Measurements from ENCODE around the gene CAB39L.
"Not testable (repeated sequence)": the region's sequence is repeated elsewhere in the genome, so short reads cannot be mapped to it uniquely, and the experiment has no call there.

Gene CAB39L

DNA sequence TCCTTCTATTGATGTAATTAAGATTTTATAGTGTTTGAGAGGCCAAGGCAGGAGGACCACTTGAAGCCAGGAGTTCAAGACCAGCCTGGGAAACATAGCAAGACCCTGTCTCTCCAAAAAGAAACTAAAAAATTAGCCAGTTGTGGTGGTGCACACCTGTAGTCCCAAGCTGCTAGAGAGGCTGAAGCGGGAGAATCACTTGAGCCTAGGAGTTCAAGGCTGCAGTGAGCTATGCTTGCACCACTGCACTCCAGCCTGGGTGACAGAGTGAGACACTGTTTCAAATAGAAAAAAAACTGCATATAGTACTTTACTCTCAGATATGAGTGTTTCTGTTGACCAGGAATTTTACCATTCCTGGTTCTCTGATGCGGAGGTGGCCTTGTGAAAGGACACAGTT lies 147.2 kb downstream of the CAB39L start:
- Histone ChIP-seq H2BK5ac (ENCODE audit: low read depth, low read length, poor library complexity, severe bottlenecking) (no peak overlapping the region), H4K8ac (ENCODE audit: low read length) (no peak overlapping the region), H3K4ac (ENCODE audit: low read depth in 1 of 2, low read length in 2 of 2) (no peak overlapping the region), H3K9me3 (ENCODE audit: control insufficient read depth, low read length) (no peaks in the 10 kb centered on the region), H3K36me3 (ENCODE audit: control insufficient read depth in 1 of 2, insufficient read depth in 2 of 2, low read depth in 1 of 2, low read length in 2 of 2) (no peaks in the 10 kb centered on the region), H2AFZ (ENCODE audit: low read depth, low read length) (no peak overlapping the region), H2BK12ac (ENCODE audit: low read length in 2 of 2) (no peak overlapping the region), H3K4me2 (ENCODE audit: low read length, poor library complexity, severe bottlenecking) (no peak overlapping the region), H3K14ac (ENCODE audit: low read length in 2 of 2) (no peak overlapping the region), H2BK15ac (ENCODE audit: low read depth, poor library complexity, severe bottlenecking) (no peak overlapping the region), H3K79me1 (replicated peaks; ENCODE audit: low read length, poor library complexity, severe bottlenecking) (no peaks in the 10 kb centered on the region), H3K23ac (ENCODE audit: low read length in 2 of 2) (no peak overlapping the region), H3K27me3 (ENCODE audit: control insufficient read depth in 1 of 2, insufficient read depth in 1 of 2, low read length in 2 of 2) (no peaks in the 10 kb centered on the region), H4K91ac (ENCODE audit: low read length) (no peak overlapping the region), H2BK120ac (ENCODE audit: low read depth, low read length) (no peak overlapping the region), H3K9ac (ENCODE audit: low read length) (no peak overlapping the region), H3K27ac (ENCODE audit: low read length, poor library complexity, severe bottlenecking) (no peak overlapping the region), H3K4me1 (ENCODE audit: control insufficient read depth, insufficient read depth, low read depth, low read length) (peaks cover 4% of the 10 kb centered on the region), H3K4me3 (ENCODE audit: insufficient read depth in 1 of 2, low read depth in 1 of 2, low read length in 2 of 2) (no peak overlapping the region), H2AK5ac (ENCODE audit: low read length, severe bottlenecking) (no peak overlapping the region), H3K18ac (ENCODE audit: low read depth in 1 of 2, low read length in 2 of 2) (no peak overlapping the region)
- WGBS, result 100% methylated on average over 2 of the region's 2 CpGs
- no peak for DNase-seq

DNA sequence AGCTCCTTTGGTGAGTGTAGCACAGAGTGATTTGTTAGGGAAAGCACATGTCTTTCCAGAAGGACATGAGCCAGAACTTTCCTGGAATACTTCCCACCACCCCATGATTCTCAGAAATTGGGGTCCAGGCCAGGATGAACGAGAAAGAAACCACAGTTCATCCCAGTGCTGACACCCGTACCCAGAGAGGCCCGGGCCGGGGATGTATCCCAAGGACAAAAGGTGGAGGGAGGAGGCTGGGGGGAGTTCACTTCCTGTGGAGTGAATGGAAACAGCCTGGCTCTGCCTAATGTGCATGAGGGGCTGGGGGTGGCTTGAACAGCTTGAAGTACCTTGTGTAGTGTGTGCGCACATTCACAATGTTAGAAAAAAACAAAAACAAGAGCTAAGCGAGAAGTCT lies 148.6 kb downstream of the CAB39L start:
- H3K18ac ChIP-seq (ENCODE audit: low read depth in 1 of 2, low read length in 2 of 2), result no peak overlapping the region
- no peak overlapping the region for H3K27ac ChIP-seq (ENCODE audit: low read length, poor library complexity, severe bottlenecking)
- no peak overlapping the region for H3K14ac ChIP-seq (ENCODE audit: low read length in 2 of 2)
- no peaks in the 10 kb centered on the region for H3K36me3 ChIP-seq (ENCODE audit: control insufficient read depth in 1 of 2, insufficient read depth in 2 of 2, low read depth in 1 of 2, low read length in 2 of 2)
- no peak overlapping the region for H4K91ac ChIP-seq (ENCODE audit: low read length)
- H3K27me3 ChIP-seq (ENCODE audit: control insufficient read depth in 1 of 2, insufficient read depth in 1 of 2, low read length in 2 of 2), result no peaks in the 10 kb centered on the region
- H2BK12ac ChIP-seq (ENCODE audit: low read length in 2 of 2), result no peak overlapping the region
- no peaks in the 10 kb centered on the region for H3K79me1 ChIP-seq (replicated peaks; ENCODE audit: low read length, poor library complexity, severe bottlenecking)
- 78% methylated on average over 6 of the region's 6 CpGs for WGBS
- no peak overlapping the region for H2BK120ac ChIP-seq (ENCODE audit: low read depth, low read length)
- H3K23ac ChIP-seq (ENCODE audit: low read length in 2 of 2), result no peak overlapping the region
- no peak overlapping the region for H3K4me2 ChIP-seq (ENCODE audit: low read length, poor library complexity, severe bottlenecking)
- no peak overlapping the region for H2BK15ac ChIP-seq (ENCODE audit: low read depth, poor library complexity, severe bottlenecking)
- no peak overlapping the region for H2BK5ac ChIP-seq (ENCODE audit: low read depth, low read length, poor library complexity, severe bottlenecking)
- H2AK5ac ChIP-seq (ENCODE audit: low read length, severe bottlenecking), result no peak overlapping the region
- no peaks in the 10 kb centered on the region for H3K9me3 ChIP-seq (ENCODE audit: control insufficient read depth, low read length)
- no peak overlapping the region for H2AFZ ChIP-seq (ENCODE audit: low read depth, low read length)
- H3K9ac ChIP-seq (ENCODE audit: low read length), result no peak overlapping the region
- no peak overlapping the region for H3K4me3 ChIP-seq (ENCODE audit: insufficient read depth in 1 of 2, low read depth in 1 of 2, low read length in 2 of 2)
- no peak overlapping the region for H3K4ac ChIP-seq (ENCODE audit: low read depth in 1 of 2, low read length in 2 of 2)
- no peak overlapping the region for H4K8ac ChIP-seq (ENCODE audit: low read length)
- DNase-seq, result no peak
- peaks cover 4% of the 10 kb centered on the region for H3K4me1 ChIP-seq (ENCODE audit: control insufficient read depth, insufficient read depth, low read depth, low read length)

DNA sequence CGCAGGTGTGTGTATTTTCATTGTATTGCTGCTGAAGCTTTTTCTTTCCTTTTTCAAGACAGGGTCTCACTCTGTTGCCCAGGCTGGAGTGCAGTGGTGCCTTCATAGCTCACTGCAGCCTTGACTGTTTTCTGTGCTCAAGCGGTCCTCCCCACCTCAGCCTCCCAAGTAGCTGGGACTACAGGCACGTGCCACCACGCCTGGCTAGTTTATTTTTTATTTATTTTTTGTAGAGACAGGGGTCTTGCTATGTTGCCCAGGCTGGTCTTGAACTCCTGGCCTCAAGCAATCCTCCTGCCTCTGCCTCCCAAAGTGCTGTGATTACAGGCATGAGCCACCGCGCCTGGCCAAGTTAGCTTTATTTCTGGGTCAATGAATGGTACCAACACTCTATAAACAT lies 149.1 kb downstream of the CAB39L start:
- H3K27me3 ChIP-seq (ENCODE audit: control insufficient read depth in 1 of 2, insufficient read depth in 1 of 2, low read length in 2 of 2); H3K4me3 ChIP-seq (ENCODE audit: insufficient read depth in 1 of 2, low read depth in 1 of 2, low read length in 2 of 2); H2BK120ac ChIP-seq (ENCODE audit: low read depth, low read length); H3K4ac ChIP-seq (ENCODE audit: low read depth in 1 of 2, low read length in 2 of 2); H2BK15ac ChIP-seq (ENCODE audit: low read depth, poor library complexity, severe bottlenecking); DNase-seq; H2AFZ ChIP-seq (ENCODE audit: low read depth, low read length); H4K91ac ChIP-seq (ENCODE audit: low read length); H3K4me2 ChIP-seq (ENCODE audit: low read length, poor library complexity, severe bottlenecking); H3K36me3 ChIP-seq (ENCODE audit: control insufficient read depth in 1 of 2, insufficient read depth in 2 of 2, low read depth in 1 of 2, low read length in 2 of 2); H3K79me1 ChIP-seq (replicated peaks; ENCODE audit: low read length, poor library complexity, severe bottlenecking); H4K8ac ChIP-seq (ENCODE audit: low read length); H3K14ac ChIP-seq (ENCODE audit: low read length in 2 of 2); H3K9ac ChIP-seq (ENCODE audit: low read length); H3K23ac ChIP-seq (ENCODE audit: low read length in 2 of 2); H2BK12ac ChIP-seq (ENCODE audit: low read length in 2 of 2); H3K4me1 ChIP-seq (ENCODE audit: control insufficient read depth, insufficient read depth, low read depth, low read length); H3K27ac ChIP-seq (ENCODE audit: low read length, poor library complexity, severe bottlenecking); H3K18ac ChIP-seq (ENCODE audit: low read depth in 1 of 2, low read length in 2 of 2); H3K9me3 ChIP-seq (ENCODE audit: control insufficient read depth, low read length); H2BK5ac ChIP-seq (ENCODE audit: low read depth, low read length, poor library complexity, severe bottlenecking); H2AK5ac ChIP-seq (ENCODE audit: low read length, severe bottlenecking): not testable (repeated sequence)
- WGBS, result 97% methylated on average over 6 of the region's 6 CpGs

DNA sequence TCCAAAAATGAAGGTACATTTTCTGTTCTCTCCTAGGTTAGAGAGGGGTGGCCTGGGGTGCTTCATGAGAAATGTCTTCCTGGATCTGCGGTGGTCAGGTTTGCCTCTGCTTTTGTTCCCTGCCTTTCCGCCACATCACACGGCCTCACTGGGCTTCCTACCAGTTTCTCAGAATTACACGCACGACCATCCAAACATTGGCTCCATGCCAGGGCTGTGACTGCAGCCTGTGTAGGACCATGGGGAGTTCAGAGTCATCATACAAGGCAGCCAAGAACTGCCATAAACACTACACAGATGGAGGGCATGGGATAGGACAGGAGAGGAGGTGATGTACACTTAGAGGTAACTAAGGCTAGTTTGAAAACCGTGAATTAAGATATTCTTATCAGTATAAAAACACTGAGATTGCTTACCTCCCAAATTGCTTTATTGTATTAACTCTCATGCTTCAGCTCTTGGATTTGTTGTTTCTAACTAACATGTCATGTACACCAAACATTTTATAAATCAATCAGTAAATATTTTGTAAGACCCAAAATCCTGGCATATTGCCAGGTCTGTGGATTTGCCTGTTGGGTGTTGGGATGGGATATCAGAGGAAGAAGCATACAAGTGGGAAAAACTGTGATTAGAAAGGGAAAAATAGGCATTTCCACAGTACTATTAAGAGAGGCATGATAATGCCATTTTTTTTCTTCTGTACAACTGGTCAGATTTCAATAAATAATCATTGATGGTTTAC lies 150.9 kb downstream of the CAB39L start:
- Histone ChIP-seq H3K4me3 (ENCODE audit: insufficient read depth in 1 of 2, low read depth in 1 of 2, low read length in 2 of 2) (no peak overlapping the region), H3K4me1 (ENCODE audit: control insufficient read depth, insufficient read depth, low read depth, low read length) (peaks cover 4% of the 10 kb centered on the region), H2BK5ac (ENCODE audit: low read depth, low read length, poor library complexity, severe bottlenecking) (no peak overlapping the region), H4K91ac (ENCODE audit: low read length) (no peak overlapping the region), H4K8ac (ENCODE audit: low read length) (no peak overlapping the region), H2BK12ac (ENCODE audit: low read length in 2 of 2) (no peak overlapping the region), H3K27me3 (ENCODE audit: control insufficient read depth in 1 of 2, insufficient read depth in 1 of 2, low read length in 2 of 2) (no peaks in the 10 kb centered on the region), H3K79me1 (replicated peaks; ENCODE audit: low read length, poor library complexity, severe bottlenecking) (no peaks in the 10 kb centered on the region), H3K27ac (ENCODE audit: low read length, poor library complexity, severe bottlenecking) (no peak overlapping the region), H2BK120ac (ENCODE audit: low read depth, low read length) (no peak overlapping the region), H3K9ac (ENCODE audit: low read length) (peak overlapping the region; percentile 44), H3K9me3 (ENCODE audit: control insufficient read depth, low read length) (no peaks in the 10 kb centered on the region), H2AFZ (ENCODE audit: low read depth, low read length) (no peak overlapping the region), H3K36me3 (ENCODE audit: control insufficient read depth in 1 of 2, insufficient read depth in 2 of 2, low read depth in 1 of 2, low read length in 2 of 2) (no peaks in the 10 kb centered on the region), H2AK5ac (ENCODE audit: low read length, severe bottlenecking) (no peak overlapping the region), H2BK15ac (ENCODE audit: low read depth, poor library complexity, severe bottlenecking) (no peak overlapping the region), H3K23ac (ENCODE audit: low read length in 2 of 2) (no peak overlapping the region), H3K4me2 (ENCODE audit: low read length, poor library complexity, severe bottlenecking) (no peak overlapping the region), H3K18ac (ENCODE audit: low read depth in 1 of 2, low read length in 2 of 2) (no peak overlapping the region), H3K14ac (ENCODE audit: low read length in 2 of 2) (no peak overlapping the region), H3K4ac (ENCODE audit: low read depth in 1 of 2, low read length in 2 of 2) (no peak overlapping the region)
- DNase-seq, result peak; percentile 74
- 76% methylated on average over 5 of the region's 6 CpGs for WGBS
